Ishikawa (cell line): ENCODE results near the gene SP3.

Source experiments
- CEBPB ChIP-seq: IDR thresholded peaks from 2 replicates; pipeline ENCODE4 v1.6.1; 2012
- CREB1 ChIP-seq: IDR thresholded peaks from 2 replicates; pipeline ENCODE4 v1.6.1; 2012; ENCODE audit warnings: low read depth
- EGR1 ChIP-seq: IDR thresholded peaks from 2 replicates; pipeline ENCODE4 v1.6.1; 2012
- EP300 ChIP-seq: IDR thresholded peaks from 2 replicates; pipeline ENCODE4 v1.6.1; 2012; ENCODE audit warnings: borderline replicate concordance
- FOXM1 ChIP-seq: IDR thresholded peaks from 2 replicates; pipeline ENCODE4 v1.6.1; 2012; ENCODE audit warnings: low read depth, borderline replicate concordance
- NFIC ChIP-seq: IDR thresholded peaks from 2 replicates; pipeline ENCODE4 v1.6.1; 2012
- RAD21 ChIP-seq: IDR thresholded peaks from 2 replicates; pipeline ENCODE4 v1.6.1; 2012; ENCODE audit warnings: low read depth
- TAF1 ChIP-seq: IDR thresholded peaks from 2 replicates; pipeline ENCODE4 v1.6.1; 2012; ENCODE audit warnings: low read depth, mild to moderate bottlenecking
- TCF12 ChIP-seq: IDR thresholded peaks from 2 replicates; pipeline ENCODE4 v1.6.1; 2012; ENCODE audit warnings: low read depth
- TEAD4 ChIP-seq: IDR thresholded peaks from 2 replicates; pipeline ENCODE4 v1.6.1; 2012
- YY1 ChIP-seq: IDR thresholded peaks from 2 replicates; pipeline ENCODE4 v1.6.1; 2012; ENCODE audit warnings: low read depth
- ZBTB7A ChIP-seq: IDR thresholded peaks from 2 replicates; pipeline ENCODE4 v1.6.1; 2012; ENCODE audit warnings: low read depth
- TF ChIP-seq, protein P1 (sequence below): IDR thresholded peaks from 2 replicates; pipeline ENCODE4 v1.6.1; 2012
- TF ChIP-seq, protein P2 (sequence below): IDR thresholded peaks from 2 replicates; pipeline ENCODE4 v1.6.1; 2012; ENCODE audit warnings: low read depth, mild to moderate bottlenecking
- TF ChIP-seq, protein P3 (sequence below): IDR thresholded peaks from 2 replicates; pipeline ENCODE4 v1.6.1; 2012

Gene SP3

DNA sequence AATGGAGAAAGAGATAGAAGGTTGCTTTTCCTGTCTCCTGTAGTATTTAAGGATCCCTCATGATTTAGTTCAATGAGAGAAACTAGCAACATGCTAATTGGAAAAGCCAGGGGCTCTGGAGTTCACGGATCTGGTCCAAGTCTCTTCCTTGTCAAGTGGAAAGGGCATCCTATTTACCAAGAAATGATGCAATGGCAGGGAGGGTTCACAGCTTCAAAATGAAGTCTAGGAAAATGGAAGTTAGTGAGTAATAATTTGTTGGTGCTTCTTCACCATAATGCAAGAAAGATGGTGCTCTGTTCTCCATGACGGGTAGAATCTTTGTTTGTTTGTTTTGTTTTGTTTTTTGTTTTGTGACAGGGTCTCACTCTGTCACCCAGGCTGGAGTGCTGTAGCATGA lies 34.6 kb upstream of the SP3 start:
- TF ChIP-seq, protein P1, sequence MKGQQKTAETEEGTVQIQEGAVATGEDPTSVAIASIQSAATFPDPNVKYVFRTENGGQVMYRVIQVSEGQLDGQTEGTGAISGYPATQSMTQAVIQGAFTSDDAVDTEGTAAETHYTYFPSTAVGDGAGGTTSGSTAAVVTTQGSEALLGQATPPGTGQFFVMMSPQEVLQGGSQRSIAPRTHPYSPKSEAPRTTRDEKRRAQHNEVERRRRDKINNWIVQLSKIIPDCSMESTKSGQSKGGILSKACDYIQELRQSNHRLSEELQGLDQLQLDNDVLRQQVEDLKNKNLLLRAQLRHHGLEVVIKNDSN, result no peak
- TF ChIP-seq EGR1 (no peak), FOXM1 (no peak), TCF12 (no peak), ZBTB7A (no peak), EP300 (no peak), CEBPB (no peak), TAF1 (no peak), TEAD4 (no peak)

DNA sequence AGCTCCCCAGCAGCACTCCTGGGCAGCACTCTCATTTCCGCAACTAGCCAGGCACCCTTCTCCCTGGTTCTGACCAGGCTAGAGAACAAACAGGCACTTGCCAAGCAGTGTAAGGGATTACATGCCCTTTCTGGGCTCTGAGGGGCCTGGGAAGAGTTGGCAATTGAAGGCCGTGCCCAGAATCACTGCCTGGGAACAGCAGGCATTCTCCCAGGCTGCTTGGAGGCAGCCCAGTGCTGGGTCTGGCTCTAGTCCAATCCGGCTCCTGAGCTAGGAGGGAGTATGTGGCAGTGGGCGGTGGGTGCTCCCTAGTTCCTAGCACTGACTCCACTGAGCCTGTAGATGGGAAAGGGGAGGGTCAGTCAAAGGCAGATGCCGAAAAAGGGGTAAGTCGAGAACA lies 34.1 kb upstream of the SP3 start:
- TF ChIP-seq RAD21 (no peak), TAF1 (no peak), TEAD4 (no peak), CEBPB (no peak), TCF12 (no peak), NFIC (no peak), EP300 (no peak), FOXM1 (no peak), YY1 (no peak), EGR1 (no peak), CREB1 (no peak), ZBTB7A (no peak)
- TF ChIP-seq, protein P2, sequence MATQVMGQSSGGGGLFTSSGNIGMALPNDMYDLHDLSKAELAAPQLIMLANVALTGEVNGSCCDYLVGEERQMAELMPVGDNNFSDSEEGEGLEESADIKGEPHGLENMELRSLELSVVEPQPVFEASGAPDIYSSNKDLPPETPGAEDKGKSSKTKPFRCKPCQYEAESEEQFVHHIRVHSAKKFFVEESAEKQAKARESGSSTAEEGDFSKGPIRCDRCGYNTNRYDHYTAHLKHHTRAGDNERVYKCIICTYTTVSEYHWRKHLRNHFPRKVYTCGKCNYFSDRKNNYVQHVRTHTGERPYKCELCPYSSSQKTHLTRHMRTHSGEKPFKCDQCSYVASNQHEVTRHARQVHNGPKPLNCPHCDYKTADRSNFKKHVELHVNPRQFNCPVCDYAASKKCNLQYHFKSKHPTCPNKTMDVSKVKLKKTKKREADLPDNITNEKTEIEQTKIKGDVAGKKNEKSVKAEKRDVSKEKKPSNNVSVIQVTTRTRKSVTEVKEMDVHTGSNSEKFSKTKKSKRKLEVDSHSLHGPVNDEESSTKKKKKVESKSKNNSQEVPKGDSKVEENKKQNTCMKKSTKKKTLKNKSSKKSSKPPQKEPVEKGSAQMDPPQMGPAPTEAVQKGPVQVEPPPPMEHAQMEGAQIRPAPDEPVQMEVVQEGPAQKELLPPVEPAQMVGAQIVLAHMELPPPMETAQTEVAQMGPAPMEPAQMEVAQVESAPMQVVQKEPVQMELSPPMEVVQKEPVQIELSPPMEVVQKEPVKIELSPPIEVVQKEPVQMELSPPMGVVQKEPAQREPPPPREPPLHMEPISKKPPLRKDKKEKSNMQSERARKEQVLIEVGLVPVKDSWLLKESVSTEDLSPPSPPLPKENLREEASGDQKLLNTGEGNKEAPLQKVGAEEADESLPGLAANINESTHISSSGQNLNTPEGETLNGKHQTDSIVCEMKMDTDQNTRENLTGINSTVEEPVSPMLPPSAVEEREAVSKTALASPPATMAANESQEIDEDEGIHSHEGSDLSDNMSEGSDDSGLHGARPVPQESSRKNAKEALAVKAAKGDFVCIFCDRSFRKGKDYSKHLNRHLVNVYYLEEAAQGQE, result no peak
- TF ChIP-seq, protein P1, result no peak
- TF ChIP-seq, protein P3, sequence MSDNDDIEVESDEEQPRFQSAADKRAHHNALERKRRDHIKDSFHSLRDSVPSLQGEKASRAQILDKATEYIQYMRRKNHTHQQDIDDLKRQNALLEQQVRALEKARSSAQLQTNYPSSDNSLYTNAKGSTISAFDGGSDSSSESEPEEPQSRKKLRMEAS, result no peak

DNA sequence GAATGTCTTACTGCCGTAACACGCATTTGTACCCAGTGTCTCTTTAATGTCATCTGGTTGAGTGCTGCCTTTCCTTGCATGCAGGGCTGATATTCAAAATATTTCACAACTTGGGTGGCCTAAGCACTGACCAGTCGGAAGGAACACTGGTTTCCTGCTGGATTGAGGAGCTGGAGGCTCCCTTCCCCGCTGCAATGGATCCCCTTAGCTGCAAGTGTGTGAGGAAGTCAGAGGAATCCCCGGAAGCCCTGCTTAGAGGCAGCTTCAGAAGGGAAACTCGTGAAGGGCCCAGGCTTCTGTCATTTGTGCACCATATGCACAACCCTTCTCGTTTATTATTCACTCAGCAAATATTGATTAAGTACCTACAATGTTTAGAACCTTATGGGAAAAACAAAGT lies 33.2 kb upstream of the SP3 start:
- TF ChIP-seq, protein P3, result no peak

DNA sequence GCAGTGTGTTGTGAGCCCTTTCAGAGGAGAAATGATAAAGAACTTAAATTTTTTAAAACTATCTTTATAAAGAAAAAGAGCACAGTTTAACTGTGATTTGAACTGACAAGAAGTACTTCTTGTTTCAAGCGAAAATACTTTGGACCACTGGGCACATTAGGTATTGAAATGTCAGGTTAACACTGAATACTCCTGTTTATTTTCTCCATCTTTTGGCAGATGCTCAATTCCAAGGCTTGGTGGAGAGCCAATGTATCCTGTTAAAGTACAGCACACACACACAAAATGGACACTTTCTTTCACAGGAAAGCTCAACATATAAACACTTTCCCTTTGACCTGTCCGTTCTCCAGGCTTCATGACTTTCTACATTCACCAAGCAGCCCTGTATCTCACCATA lies 32.6 kb upstream of the SP3 start:
- TF ChIP-seq TEAD4, result no peak
- TF ChIP-seq RAD21, result no peak
- TF ChIP-seq TCF12, result no peak
- TF ChIP-seq, protein P3, result no peak
- no peak for TF ChIP-seq EP300
- no peak for TF ChIP-seq CREB1
- TF ChIP-seq, protein P1, result no peak
- TF ChIP-seq CEBPB, result no peak
- TF ChIP-seq YY1, result no peak

DNA sequence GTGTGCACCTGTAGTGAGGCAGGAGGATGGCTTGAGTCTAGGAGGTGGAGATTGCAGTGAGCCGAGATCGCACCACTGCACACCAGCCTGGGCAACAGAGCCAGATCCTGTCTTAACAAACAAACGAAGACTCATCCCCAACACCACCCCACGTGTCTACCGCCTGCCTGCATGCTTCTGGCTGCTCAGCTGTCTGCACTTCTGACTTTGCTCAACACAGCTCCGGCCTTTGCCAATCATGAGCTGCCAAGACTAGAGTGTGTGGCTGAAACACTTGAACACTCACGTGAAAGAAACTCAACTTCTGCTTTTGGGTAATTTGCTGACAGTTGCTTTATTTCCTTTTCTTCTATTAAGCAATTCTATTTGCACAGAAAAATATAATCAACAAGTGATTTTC lies 32.1 kb upstream of the SP3 start:
- TF ChIP-seq CREB1 (no peak), NFIC (no peak), FOXM1 (no peak), CEBPB (no peak), TCF12 (no peak), RAD21 (no peak), TAF1 (no peak)
- TF ChIP-seq, protein P3, result no peak
- TF ChIP-seq, protein P1, result no peak

DNA sequence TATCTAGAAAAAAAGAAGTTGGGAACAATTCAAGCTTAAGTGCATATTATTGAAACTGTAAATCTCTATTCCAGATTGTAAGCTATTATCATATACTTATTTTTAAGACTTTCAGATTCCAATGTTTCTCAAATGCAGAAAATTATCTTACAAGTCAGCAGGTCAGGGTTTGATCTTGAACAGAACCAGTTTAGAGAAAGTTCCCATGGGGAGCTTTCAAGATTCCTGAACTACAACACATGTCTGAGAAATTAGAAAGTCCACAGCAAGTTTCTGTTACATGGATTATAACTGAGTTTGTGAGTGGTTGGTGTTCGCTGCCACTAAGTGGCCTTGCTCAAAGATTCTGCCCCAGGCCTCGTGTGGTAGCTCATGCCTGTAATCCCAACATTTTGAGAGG lies 31.6 kb upstream of the SP3 start:
- TF ChIP-seq FOXM1, result no peak
- TF ChIP-seq TCF12, result no peak
- TF ChIP-seq, protein P1, result no peak
- TF ChIP-seq CREB1, result no peak
- no peak for TF ChIP-seq TEAD4
- no peak for TF ChIP-seq ZBTB7A
- TF ChIP-seq, protein P2, result no peak
- TF ChIP-seq EGR1, result no peak
- no peak for TF ChIP-seq CEBPB
- TF ChIP-seq, protein P3, result no peak
- TF ChIP-seq TAF1, result no peak
- TF ChIP-seq EP300, result no peak
